Measurements from ENCODE around the gene IRF2BP2.

IRF2BP2 gene

DNA sequence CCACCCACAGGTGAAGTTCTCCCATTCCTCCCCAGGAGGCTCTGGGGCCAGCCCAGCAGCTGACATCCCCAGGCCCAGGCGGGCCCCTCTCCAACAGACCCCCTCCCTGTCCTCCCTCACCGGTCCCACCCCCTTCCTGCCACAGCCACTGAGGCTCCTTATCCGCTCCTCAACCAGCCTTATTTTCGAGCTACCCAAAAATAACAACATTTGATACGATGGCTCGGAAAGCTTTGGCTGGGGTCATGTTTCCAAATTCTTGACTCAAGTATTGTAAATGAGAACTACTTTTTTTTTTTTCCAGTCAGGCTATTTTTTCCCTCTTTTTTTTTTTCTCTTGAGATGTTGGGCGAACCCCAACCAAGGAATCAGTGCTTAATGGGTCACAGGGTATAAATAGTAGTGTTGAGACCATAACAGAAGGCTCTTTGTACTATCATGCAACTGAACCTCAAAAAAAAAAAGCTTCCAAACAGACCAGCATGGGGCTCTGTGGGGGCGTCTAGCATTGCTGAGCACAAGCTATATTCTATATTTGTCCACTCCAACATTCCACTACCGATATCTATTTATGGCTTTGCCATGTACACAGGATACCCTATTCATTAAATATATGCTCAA, 27.2 kb downstream of the IRF2BP2 start:
- TF ChIP-seq YY1 (IDR thresholded peaks at IDR 0.05; ENCODE audit: low read depth) (no peak), TAF1 (IDR thresholded peaks at IDR 0.05; ENCODE audit: low read depth) (no peak), USF1 (IDR thresholded peaks at IDR 0.05) (no peak), TEAD4 (IDR thresholded peaks at IDR 0.05) (no peak), REST (IDR thresholded peaks at IDR 0.05; ENCODE audit: low read depth) (no peak)

- TF ChIP-seq TAF1 (IDR thresholded peaks at IDR 0.05; ENCODE audit: low read depth) = no peak
- no peak for TF ChIP-seq TEAD4 (IDR thresholded peaks at IDR 0.05)
- no peak for TF ChIP-seq NFIC (IDR thresholded peaks at IDR 0.05)
- TF ChIP-seq RAD21 (IDR thresholded peaks at IDR 0.05; ENCODE audit: low read depth) = no peak
- no peak for TF ChIP-seq MAX (IDR thresholded peaks at IDR 0.05)
- TF ChIP-seq EP300 (IDR thresholded peaks at IDR 0.05; ENCODE audit: borderline replicate concordance) = no peak
- no peak for TF ChIP-seq CEBPB (IDR thresholded peaks at IDR 0.05)
- TF ChIP-seq ZBTB7A (IDR thresholded peaks at IDR 0.05; ENCODE audit: low read depth) = no peak
- TF ChIP-seq TCF12 (IDR thresholded peaks at IDR 0.05; ENCODE audit: low read depth) = no peak
These were observed 27.8 kb downstream of the IRF2BP2 start for GRCh38 chr1:234582186-234582585.

- no peak for TF ChIP-seq CEBPB (IDR thresholded peaks at IDR 0.05)
- no peak for TF ChIP-seq TCF12 (IDR thresholded peaks at IDR 0.05; ENCODE audit: low read depth)
- TF ChIP-seq FOXM1 (IDR thresholded peaks at IDR 0.05; ENCODE audit: borderline replicate concordance, low read depth) = no peak
- no peak for TF ChIP-seq ZBTB7A (IDR thresholded peaks at IDR 0.05; ENCODE audit: low read depth)
- no peak for TF ChIP-seq EP300 (IDR thresholded peaks at IDR 0.05; ENCODE audit: borderline replicate concordance)
- TF ChIP-seq TAF1 (IDR thresholded peaks at IDR 0.05; ENCODE audit: low read depth) = no peak
- TF ChIP-seq RAD21 (IDR thresholded peaks at IDR 0.05; ENCODE audit: low read depth) = no peak
- TF ChIP-seq EGR1 (IDR thresholded peaks at IDR 0.05) = no peak
- no peak for TF ChIP-seq CREB1 (IDR thresholded peaks at IDR 0.05; ENCODE audit: low read depth)
- TF ChIP-seq TEAD4 (IDR thresholded peaks at IDR 0.05) = no peak
- TF ChIP-seq REST (IDR thresholded peaks at IDR 0.05; ENCODE audit: low read depth) = no peak
- no peak for TF ChIP-seq MAX (IDR thresholded peaks at IDR 0.05)
- TF ChIP-seq NFIC (IDR thresholded peaks at IDR 0.05) = no peak
- TF ChIP-seq YY1 (IDR thresholded peaks at IDR 0.05; ENCODE audit: low read depth) = no peak
- TF ChIP-seq USF1 (IDR thresholded peaks at IDR 0.05) = no peak
These were observed 28.8 kb downstream of the IRF2BP2 start for GRCh38 chr1:234581063-234581714.

DNA sequence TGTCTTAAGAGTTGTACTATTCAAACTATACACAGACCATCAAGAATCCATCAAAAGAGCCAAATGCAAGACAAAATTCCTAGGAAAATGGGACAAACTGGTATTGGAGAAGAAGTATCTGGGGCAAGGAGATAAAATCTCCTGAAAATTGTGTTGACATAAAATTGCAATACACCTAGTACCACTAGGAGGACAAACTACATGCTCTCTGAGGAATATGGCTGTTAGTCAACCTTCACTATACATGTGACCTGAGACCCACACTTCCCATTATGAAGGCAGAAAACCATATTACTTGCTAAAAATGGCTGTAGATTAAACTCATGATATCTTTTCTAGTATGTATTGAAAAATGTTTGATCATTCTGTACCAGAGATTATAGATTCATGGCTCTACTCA, 30.0 kb downstream of the IRF2BP2 start:
- TF ChIP-seq CEBPB (IDR thresholded peaks at IDR 0.05) = no peak

- TF ChIP-seq FOXM1 (IDR thresholded peaks at IDR 0.05; ENCODE audit: borderline replicate concordance, low read depth) = no peak
- no peak for TF ChIP-seq TEAD4 (IDR thresholded peaks at IDR 0.05)
- no peak for TF ChIP-seq ZBTB7A (IDR thresholded peaks at IDR 0.05; ENCODE audit: low read depth)
- TF ChIP-seq TAF1 (IDR thresholded peaks at IDR 0.05; ENCODE audit: low read depth) = no peak
These were observed 31.2 kb downstream of the IRF2BP2 start for GRCh38 chr1:234578735-234579134.

DNA sequence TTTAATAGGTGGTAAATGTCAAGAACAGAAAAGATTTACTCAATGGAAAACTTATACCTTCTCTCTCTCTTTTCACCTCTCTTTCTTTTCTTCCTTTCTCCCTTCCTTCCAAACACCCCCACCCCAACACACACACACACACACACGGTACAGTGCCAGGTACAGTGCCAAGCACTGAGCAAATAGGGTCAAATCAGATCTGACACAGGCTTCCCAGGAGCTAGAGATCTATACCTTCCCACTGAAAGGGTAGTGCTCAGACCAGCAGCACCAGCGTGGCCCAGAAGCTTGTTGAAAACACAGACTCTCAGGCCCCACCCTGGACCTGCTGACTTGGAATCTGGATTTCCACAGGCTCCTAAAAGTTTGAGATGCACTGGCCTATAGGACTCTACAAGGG, 31.9 kb downstream of the IRF2BP2 start:
- TF ChIP-seq TAF1 (IDR thresholded peaks at IDR 0.05; ENCODE audit: low read depth) (no peak), TCF12 (IDR thresholded peaks at IDR 0.05; ENCODE audit: low read depth) (no peak), TEAD4 (IDR thresholded peaks at IDR 0.05) (no peak), RAD21 (IDR thresholded peaks at IDR 0.05; ENCODE audit: low read depth) (no peak), USF1 (IDR thresholded peaks at IDR 0.05) (no peak), FOXM1 (IDR thresholded peaks at IDR 0.05; ENCODE audit: borderline replicate concordance, low read depth) (no peak), CREB1 (IDR thresholded peaks at IDR 0.05; ENCODE audit: low read depth) (no peak), REST (IDR thresholded peaks at IDR 0.05; ENCODE audit: low read depth) (no peak), NFIC (IDR thresholded peaks at IDR 0.05) (no peak), ZBTB7A (IDR thresholded peaks at IDR 0.05; ENCODE audit: low read depth) (no peak), EGR1 (IDR thresholded peaks at IDR 0.05) (no peak), EP300 (IDR thresholded peaks at IDR 0.05; ENCODE audit: borderline replicate concordance) (no peak), CEBPB (IDR thresholded peaks at IDR 0.05) (no peak), YY1 (IDR thresholded peaks at IDR 0.05; ENCODE audit: low read depth) (no peak), MAX (IDR thresholded peaks at IDR 0.05) (no peak)
